ENCODE results near the gene CADM1.

The CADM1 gene

GRCh38 chr11:115326526-115326925 is 177.7 kb downstream of the CADM1 start:
- H3K4me3 ChIP-seq (ENCODE audit: low read length) = no peak overlapping the region
- peaks cover 3% of the 10 kb centered on the region; the same call in 1 of the 2 replicates for H3K27me3 ChIP-seq (ENCODE audit: control insufficient read depth, low read length)
- no peak overlapping the region for H3K4me2 ChIP-seq (ENCODE audit: low read length)

GRCh38 chr11:115325523-115325922 is 178.7 kb downstream of the CADM1 start:
- no peaks in the 10 kb centered on the region; the same call in 1 of the 2 replicates for H3K27me3 ChIP-seq (ENCODE audit: control insufficient read depth, low read length)
- no peak overlapping the region for H3K4me3 ChIP-seq (ENCODE audit: low read length)
- no peaks in the 10 kb centered on the region for H4K20me1 ChIP-seq (ENCODE audit: control insufficient read depth, insufficient read depth, low read depth, low read length)
- H3K9me3 ChIP-seq (ENCODE audit: control insufficient read depth, insufficient read depth, low read length) = no peaks in the 10 kb centered on the region
- no peaks in the 10 kb centered on the region for H3K36me3 ChIP-seq (ENCODE audit: control insufficient read depth, low read length)
- TF ChIP-seq, protein P1, sequence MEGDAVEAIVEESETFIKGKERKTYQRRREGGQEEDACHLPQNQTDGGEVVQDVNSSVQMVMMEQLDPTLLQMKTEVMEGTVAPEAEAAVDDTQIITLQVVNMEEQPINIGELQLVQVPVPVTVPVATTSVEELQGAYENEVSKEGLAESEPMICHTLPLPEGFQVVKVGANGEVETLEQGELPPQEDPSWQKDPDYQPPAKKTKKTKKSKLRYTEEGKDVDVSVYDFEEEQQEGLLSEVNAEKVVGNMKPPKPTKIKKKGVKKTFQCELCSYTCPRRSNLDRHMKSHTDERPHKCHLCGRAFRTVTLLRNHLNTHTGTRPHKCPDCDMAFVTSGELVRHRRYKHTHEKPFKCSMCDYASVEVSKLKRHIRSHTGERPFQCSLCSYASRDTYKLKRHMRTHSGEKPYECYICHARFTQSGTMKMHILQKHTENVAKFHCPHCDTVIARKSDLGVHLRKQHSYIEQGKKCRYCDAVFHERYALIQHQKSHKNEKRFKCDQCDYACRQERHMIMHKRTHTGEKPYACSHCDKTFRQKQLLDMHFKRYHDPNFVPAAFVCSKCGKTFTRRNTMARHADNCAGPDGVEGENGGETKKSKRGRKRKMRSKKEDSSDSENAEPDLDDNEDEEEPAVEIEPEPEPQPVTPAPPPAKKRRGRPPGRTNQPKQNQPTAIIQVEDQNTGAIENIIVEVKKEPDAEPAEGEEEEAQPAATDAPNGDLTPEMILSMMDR (IDR thresholded peaks at IDR 0.05; ENCODE audit: low read depth, low read length, poor library complexity, severe bottlenecking) = no peak
- TF ChIP-seq EZH2phosphoT487 (IDR thresholded peaks at IDR 0.05; ENCODE audit: borderline replicate concordance, low read length) = no peak
- no peak overlapping the region for H3K27ac ChIP-seq (ENCODE audit: low read depth, low read length)
- H3K9me2 ChIP-seq (replicated peaks; ENCODE audit: control insufficient read depth, low read length) = no peaks in the 10 kb centered on the region
- no peak overlapping the region for H3K4me2 ChIP-seq (ENCODE audit: low read length)
- no peaks in the 10 kb centered on the region for H3K79me2 ChIP-seq (ENCODE audit: control insufficient read depth, low read length)
- H3F3A ChIP-seq (ENCODE audit: control insufficient read depth, insufficient read depth) = no peaks in the 10 kb centered on the region
- H3K4me1 ChIP-seq (ENCODE audit: control insufficient read depth, low read length) = no peaks in the 10 kb centered on the region

More at GRCh38 chr11:115326526-115326925, 177.7 kb downstream of the CADM1 start:
- Histone ChIP-seq H3K27ac (ENCODE audit: low read depth, low read length) (no peak overlapping the region), H3K4me1 (ENCODE audit: control insufficient read depth, low read length) (no peaks in the 10 kb centered on the region), H3F3A (ENCODE audit: control insufficient read depth, insufficient read depth) (no peaks in the 10 kb centered on the region), H3K9me3 (ENCODE audit: control insufficient read depth, insufficient read depth, low read length) (no peaks in the 10 kb centered on the region), H4K20me1 (ENCODE audit: control insufficient read depth, insufficient read depth, low read depth, low read length) (no peaks in the 10 kb centered on the region), H3K9me2 (replicated peaks; ENCODE audit: control insufficient read depth, low read length) (no peaks in the 10 kb centered on the region), H3K79me2 (ENCODE audit: control insufficient read depth, low read length) (no peaks in the 10 kb centered on the region), H3K36me3 (ENCODE audit: control insufficient read depth, low read length) (no peaks in the 10 kb centered on the region)
- TF ChIP-seq, protein P1 (IDR thresholded peaks at IDR 0.05; ENCODE audit: low read depth, low read length, poor library complexity, severe bottlenecking) = no peak
- no peak for TF ChIP-seq EZH2phosphoT487 (IDR thresholded peaks at IDR 0.05; ENCODE audit: borderline replicate concordance, low read length)

DNA sequence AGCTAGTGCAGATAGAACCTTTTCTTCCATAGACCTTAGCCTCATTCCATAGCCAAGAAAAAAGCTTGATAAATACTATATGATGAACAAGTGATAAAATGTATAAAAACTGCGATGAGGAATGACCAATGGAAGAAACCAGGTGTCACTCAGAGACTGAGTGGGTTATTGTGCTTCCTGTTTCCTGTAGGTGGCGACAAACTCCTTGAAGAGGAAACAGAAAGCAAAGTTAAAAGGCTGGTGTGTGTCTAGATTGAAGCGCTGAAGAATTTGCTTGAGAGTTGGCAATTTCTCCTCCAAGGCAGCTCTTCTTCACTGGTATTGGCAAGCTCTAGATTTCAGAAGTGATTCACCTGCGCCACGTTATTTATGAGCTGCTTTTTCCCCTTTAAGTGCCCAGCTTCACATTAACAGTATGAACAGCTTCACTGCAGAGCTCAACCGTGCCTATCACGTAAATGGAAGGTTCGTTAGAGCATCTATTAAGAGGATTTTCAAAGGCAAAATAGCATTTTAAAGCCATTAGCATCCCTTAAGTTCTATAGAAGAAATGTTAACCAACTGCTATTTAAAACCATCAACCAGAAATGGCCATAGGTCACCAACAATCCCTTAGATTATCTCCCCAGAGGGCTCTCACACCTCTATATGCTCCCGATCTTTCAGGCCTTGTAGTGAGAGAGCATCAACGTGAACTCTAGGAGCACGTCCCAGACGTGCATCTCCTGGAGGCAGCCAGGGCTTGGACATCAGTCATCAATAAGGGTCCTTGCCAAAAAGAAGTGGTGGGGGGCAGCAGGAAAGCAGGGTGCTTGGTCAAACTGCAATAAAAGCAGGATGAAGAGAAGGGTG is 179.4 kb downstream of the CADM1 start:
- H3K79me2 ChIP-seq (ENCODE audit: control insufficient read depth, low read length) = no peaks in the 10 kb centered on the region
- no peaks in the 10 kb centered on the region for H3K27me3 ChIP-seq (ENCODE audit: control insufficient read depth, low read length)
- no peaks in the 10 kb centered on the region for H3K4me1 ChIP-seq (ENCODE audit: control insufficient read depth, low read length)
- no peaks in the 10 kb centered on the region for H3K36me3 ChIP-seq (ENCODE audit: control insufficient read depth, low read length)
- H3F3A ChIP-seq (ENCODE audit: control insufficient read depth, insufficient read depth) = no peaks in the 10 kb centered on the region
- H3K4me2 ChIP-seq (ENCODE audit: low read length) = no peak overlapping the region
- H3K9me3 ChIP-seq (ENCODE audit: control insufficient read depth, insufficient read depth, low read length) = no peaks in the 10 kb centered on the region
- no peaks in the 10 kb centered on the region for H4K20me1 ChIP-seq (ENCODE audit: control insufficient read depth, insufficient read depth, low read depth, low read length)
- H3K4me3 ChIP-seq (ENCODE audit: low read length) = no peak overlapping the region
- no peak overlapping the region for H3K27ac ChIP-seq (ENCODE audit: low read depth, low read length)
- H3K9me2 ChIP-seq (replicated peaks; ENCODE audit: control insufficient read depth, low read length) = no peaks in the 10 kb centered on the region
- no peak for TF ChIP-seq EZH2phosphoT487 (IDR thresholded peaks at IDR 0.05; ENCODE audit: borderline replicate concordance, low read length)
- TF ChIP-seq, protein P1 (IDR thresholded peaks at IDR 0.05; ENCODE audit: low read depth, low read length, poor library complexity, severe bottlenecking) = peak; percentile 79
